GM21381 (cell line): Measurements from ENCODE around the gene APPBP2.

Experiments
- ATAC-seq: cut with Tn5 transposase; IDR thresholded peaks from one replicate; pipeline ENCODE4 v1.9.1; 2021; ENCODE audit warnings: mild to moderate bottlenecking, moderate library complexity; ENCODE audit not compliant: unreplicated experiment

Gene APPBP2

GRCh38 chr17:60401819-60402218 lies 124.2 kb downstream of the APPBP2 start:
- ATAC-seq = no peak

GRCh38 chr17:60398227-60398959 lies 127.6 kb downstream of the APPBP2 start:
- peak; percentile 61 for ATAC-seq

- ATAC-seq = no peak
These were observed 129.6 kb downstream of the APPBP2 start for GRCh38 chr17:60396412-60396811.

- ATAC-seq = no peak
These were observed 130.5 kb downstream of the APPBP2 start for GRCh38 chr17:60395508-60396065.

GRCh38 chr17:60393840-60394723 lies 132.0 kb downstream of the APPBP2 start:
- no peak for ATAC-seq
